DOHH2 (cell line): Measurements from ENCODE around the gene KIR2DL3.

Experiments
- H3F3A ChIP-seq: fragments of 200-600 bp; sonication (generic), shearing (Covaris generic); 2 replicates; pipeline ENCODE4 v1.6.0; 2016; ENCODE audit warnings: antibody characterized with exemption, mild to moderate bottlenecking; ENCODE audit not compliant: control insufficient read depth, insufficient read depth
- H3K27ac ChIP-seq: fragments of 200-600 bp; sonication (generic); 2 replicates; pipeline ENCODE4 v1.5.1; 2014; ENCODE audit warnings: low read depth, mild to moderate bottlenecking, low read length, moderate library complexity
- H3K27me3 ChIP-seq: fragments of 200-600 bp; sonication (generic); 2 replicates; pipeline ENCODE4 v1.6.1; 2014; ENCODE audit warnings: mild to moderate bottlenecking, low read length, mixed read lengths; ENCODE audit not compliant: control insufficient read depth
- H3K36me3 ChIP-seq: fragments of 200-600 bp; sonication (generic); 2 replicates; pipeline ENCODE4 v1.6.1; 2014; ENCODE audit warnings: mild to moderate bottlenecking, low read length, moderate library complexity, mixed read lengths; ENCODE audit not compliant: control insufficient read depth
- H3K4me1 ChIP-seq: fragments of 200-600 bp; sonication (generic); 2 replicates; pipeline ENCODE4 v1.6.1; 2014; ENCODE audit warnings: mild to moderate bottlenecking, low read length, mixed read lengths; ENCODE audit not compliant: control insufficient read depth
- H3K4me2 ChIP-seq: fragments of 200-600 bp; sonication (generic); 2 replicates; pipeline ENCODE4 v1.6.0; 2014; ENCODE audit warnings: mild to moderate bottlenecking, low read length, moderate library complexity
- H3K4me3 ChIP-seq: fragments of 200-600 bp; sonication (generic); 2 replicates; pipeline ENCODE4 v1.5.1; 2014; ENCODE audit warnings: mild to moderate bottlenecking, low read length, mixed read lengths
- H3K79me2 ChIP-seq: fragments of 200-600 bp; sonication (generic); 2 replicates; pipeline ENCODE4 v1.6.1; 2014; ENCODE audit warnings: mild to moderate bottlenecking, low read length, mixed read lengths; ENCODE audit not compliant: control insufficient read depth
- H3K9me2 ChIP-seq: fragments of 200-600 bp; sonication (generic); replicated peaks from 2 replicates; pipeline ENCODE4 v1.6.1; 2014; ENCODE audit warnings: mild to moderate bottlenecking, low read length, mixed read lengths; ENCODE audit not compliant: control insufficient read depth
- H3K9me3 ChIP-seq: fragments of 200-600 bp; sonication (generic); 2 replicates; pipeline ENCODE4 v1.6.1; 2014; ENCODE audit warnings: antibody characterized with exemption, low read length, mixed read lengths; ENCODE audit not compliant: control insufficient read depth, insufficient read depth
- H4K20me1 ChIP-seq: fragments of 200-600 bp; sonication (generic); 2 replicates; pipeline ENCODE4 v1.6.0; 2014; ENCODE audit warnings: low read depth, mild to moderate bottlenecking, antibody characterized with exemption, low read length, moderate library complexity; ENCODE audit not compliant: control insufficient read depth, insufficient read depth
- EZH2phosphoT487 ChIP-seq: fragments of 200-600 bp; sonication (generic); IDR thresholded peaks from 2 replicates; pipeline ENCODE4 v1.6.1; 2017; ENCODE audit warnings: borderline replicate concordance, mild to moderate bottlenecking, antibody characterized with exemption, low read length, moderate library complexity, mixed read lengths
- TF ChIP-seq, protein P1 (sequence below): fragments of 200-600 bp; sonication (generic); IDR thresholded peaks from one replicate; pipeline ENCODE4 v1.5.1; 2014; ENCODE audit warnings: antibody characterized with exemption, mild to moderate bottlenecking, low read depth, low read length; ENCODE audit not compliant: poor library complexity, severe bottlenecking

KIR2DL3 gene

GRCh38 chr19:54728167-54728566, 10.1 kb upstream of the KIR2DL3 start:
- Histone ChIP-seq H3F3A (no peaks in the 10 kb centered on the region), H3K9me3 (no peaks in the 10 kb centered on the region), H3K9me2 (no peaks in the 10 kb centered on the region), H3K4me2 (no peak overlapping the region), H3K36me3 (no peaks in the 10 kb centered on the region), H3K27me3 (no peaks in the 10 kb centered on the region; the same call in 1 of the 2 replicates), H3K79me2 (no peaks in the 10 kb centered on the region), H4K20me1 (no peaks in the 10 kb centered on the region), H3K4me3 (no peak overlapping the region), H3K4me1 (peaks cover 4% of the 10 kb centered on the region), H3K27ac (no peak overlapping the region)
- TF ChIP-seq EZH2phosphoT487, result no peak
- TF ChIP-seq, protein P1, sequence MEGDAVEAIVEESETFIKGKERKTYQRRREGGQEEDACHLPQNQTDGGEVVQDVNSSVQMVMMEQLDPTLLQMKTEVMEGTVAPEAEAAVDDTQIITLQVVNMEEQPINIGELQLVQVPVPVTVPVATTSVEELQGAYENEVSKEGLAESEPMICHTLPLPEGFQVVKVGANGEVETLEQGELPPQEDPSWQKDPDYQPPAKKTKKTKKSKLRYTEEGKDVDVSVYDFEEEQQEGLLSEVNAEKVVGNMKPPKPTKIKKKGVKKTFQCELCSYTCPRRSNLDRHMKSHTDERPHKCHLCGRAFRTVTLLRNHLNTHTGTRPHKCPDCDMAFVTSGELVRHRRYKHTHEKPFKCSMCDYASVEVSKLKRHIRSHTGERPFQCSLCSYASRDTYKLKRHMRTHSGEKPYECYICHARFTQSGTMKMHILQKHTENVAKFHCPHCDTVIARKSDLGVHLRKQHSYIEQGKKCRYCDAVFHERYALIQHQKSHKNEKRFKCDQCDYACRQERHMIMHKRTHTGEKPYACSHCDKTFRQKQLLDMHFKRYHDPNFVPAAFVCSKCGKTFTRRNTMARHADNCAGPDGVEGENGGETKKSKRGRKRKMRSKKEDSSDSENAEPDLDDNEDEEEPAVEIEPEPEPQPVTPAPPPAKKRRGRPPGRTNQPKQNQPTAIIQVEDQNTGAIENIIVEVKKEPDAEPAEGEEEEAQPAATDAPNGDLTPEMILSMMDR, result no peak

GRCh38 chr19:54729416-54730188, 8.7 kb upstream of the KIR2DL3 start:
- Histone ChIP-seq H3K27ac (no peak overlapping the region), H3K9me3 (no peaks in the 10 kb centered on the region), H3K4me2 (no peak overlapping the region), H4K20me1 (no peaks in the 10 kb centered on the region), H3K4me1 (peaks cover 4% of the 10 kb centered on the region), H3F3A (no peaks in the 10 kb centered on the region), H3K36me3 (no peaks in the 10 kb centered on the region), H3K27me3 (no peaks in the 10 kb centered on the region; the same call in 1 of the 2 replicates), H3K79me2 (no peaks in the 10 kb centered on the region), H3K4me3 (no peak overlapping the region), H3K9me2 (no peaks in the 10 kb centered on the region)
- TF ChIP-seq EZH2phosphoT487, result no peak
- TF ChIP-seq, protein P1, result no peak

- no peaks in the 10 kb centered on the region for H4K20me1 ChIP-seq
- TF ChIP-seq, protein P1, result no peak
- no peak for TF ChIP-seq EZH2phosphoT487
- H3K9me2 ChIP-seq, result no peaks in the 10 kb centered on the region
- peaks cover 4% of the 10 kb centered on the region for H3K4me1 ChIP-seq
- no peaks in the 10 kb centered on the region for H3K79me2 ChIP-seq
- H3K4me2 ChIP-seq, result no peak overlapping the region
- no peaks in the 10 kb centered on the region for H3K36me3 ChIP-seq
- no peaks in the 10 kb centered on the region for H3F3A ChIP-seq
- no peak overlapping the region for H3K27ac ChIP-seq
- no peaks in the 10 kb centered on the region for H3K9me3 ChIP-seq
- no peaks in the 10 kb centered on the region; the same call in 1 of the 2 replicates for H3K27me3 ChIP-seq
- no peak overlapping the region for H3K4me3 ChIP-seq
Observed at GRCh38 chr19:54731191-54731590, 7.1 kb upstream of the KIR2DL3 start.
